GM12878 (cell line): Measurements from ENCODE around the gene PLTP. TPM values are rescaled to one million over a fixed set of nuclear protein-coding genes. Genes with fewer than 3 reads are reported as not detected.

Experiments used
- ASH2L ChIP-seq: fragments of 300-600, 200-600 bp; sonication (generic); IDR thresholded peaks from 2 replicates; pipeline ENCODE4 v1.6.1; 2017; ENCODE audit warnings: low read depth, mild to moderate bottlenecking, borderline replicate concordance
- CBX5 ChIP-seq: sonication (generic); IDR thresholded peaks from 2 replicates; pipeline ENCODE4 v1.6.1; 2016; ENCODE audit warnings: low read depth, moderate library complexity, mild to moderate bottlenecking, inconsistent platforms
- IKZF2 ChIP-seq, 2 experiments: fragments of 450-650 bp; IDR thresholded peaks; 2 replicates each; pipeline ENCODE4 v1.6.1; 2017; ENCODE audit warnings: mild to moderate bottlenecking in 2 of 2, moderate library complexity in 2 of 2
- MEF2B ChIP-seq: fragments of 450-650 bp; IDR thresholded peaks from 2 replicates; pipeline ENCODE4 v1.6.1; 2018; ENCODE audit warnings: mild to moderate bottlenecking, moderate library complexity; ENCODE audit not compliant: partially characterized antibody, poor library complexity, severe bottlenecking
- MXI1 ChIP-seq: fragments of 150-350 bp; IDR thresholded peaks from 2 replicates; pipeline ENCODE4 v1.6.1; 2011; ENCODE audit warnings: low read depth, mild to moderate bottlenecking, inconsistent platforms, low read length, improper control_type of control experiment
- NFXL1 ChIP-seq: fragments of 450-650 bp; IDR thresholded peaks from 2 replicates; pipeline ENCODE4 v1.6.1; 2017; ENCODE audit warnings: antibody characterized with exemption, mild to moderate bottlenecking, borderline replicate concordance
- POU2F2 ChIP-seq: IDR thresholded peaks from 3 replicates; pipeline ENCODE4 v1.6.1; 2011; ENCODE audit warnings: low read depth, mild to moderate bottlenecking, low read length, borderline replicate concordance
- RBBP5 ChIP-seq: fragments of 200-600 bp; sonication (generic); conservative IDR thresholded peaks from 2 replicates; pipeline ENCODE4 v1.6.1; 2016
- SMC3 ChIP-seq: IDR thresholded peaks from 2 replicates; pipeline ENCODE4 v1.6.1; 2011; ENCODE audit warnings: low read length, improper control_type of control experiment, borderline replicate concordance
- SP1 ChIP-seq: IDR thresholded peaks from one replicate; pipeline ENCODE4 v1.6.1; 2011; ENCODE audit warnings: low read depth, low read length
- TCF12 ChIP-seq: IDR thresholded peaks from 2 replicates; pipeline ENCODE4 v1.6.1; 2011; ENCODE audit warnings: low read depth, mild to moderate bottlenecking, low read length
- ZBED1 ChIP-seq: IDR thresholded peaks from 2 replicates; pipeline ENCODE4 v1.6.1; 2016; ENCODE audit warnings: borderline replicate concordance
- polyA plus RNA-seq, 11 experiments: library from polyadenylated mRNA; depleted of rRNA in 4 of 11; unstranded in 6 of 11; stranded (reverse) in 5 of 11; fragments of >200 nt; fragmentation: Nextera tagmentation in 4 of 11; fragmentation: Illumina TruSeq in 1 of 11; extraction: Ambion mirVana in 4 of 11; extraction: Trizol in 1 of 11; gene quantifications; 1 replicate in 1 of 11; 2 replicates in 10 of 11; pipeline versions ENCODE4 v1.2.1 to v1.2.3, GENCODE V29; 2011 to 2016; ENCODE audit warnings: inconsistent platforms in 2 of 11, missing spikeins in 2 of 11, low read depth in 1 of 11
- total RNA-seq, 4 experiments: library from RNA; depleted of rRNA in 3 of 4; stranded (reverse); fragments of >200 nt in 3 of 4; fragmentation: Illumina TruSeq in 1 of 4; extraction: Trizol in 1 of 4; gene quantifications; 2 replicates each; pipeline versions ENCODE4 v1.2.1 to v1.2.3, GENCODE V29; 2013 to 2021
- TF ChIP-seq, protein P1 (sequence below): fragments of 150-350 bp; IDR thresholded peaks from 2 replicates; pipeline ENCODE4 v1.6.1; 2014; ENCODE audit warnings: mild to moderate bottlenecking, low read depth, low read length
- TF ChIP-seq, protein P2 (sequence below): fragments of 450-650 bp; conservative IDR thresholded peaks from 2 replicates; pipeline ENCODE4 v1.6.1; 2017; ENCODE audit warnings: mild to moderate bottlenecking, moderate library complexity
- TF ChIP-seq, protein P3 (sequence below): fragments of 450-650 bp; IDR thresholded peaks from 2 replicates; pipeline ENCODE4 v1.6.1; 2016; ENCODE audit warnings: mild to moderate bottlenecking
- TF ChIP-seq, protein P4 (sequence below): IDR thresholded peaks from 2 replicates; pipeline ENCODE4 v1.6.1; 2012; ENCODE audit warnings: low read depth, low read length, improper control_type of control experiment
- TF ChIP-seq, protein P5 (sequence below): fragments of 450-650 bp; IDR thresholded peaks from 2 replicates; pipeline ENCODE4 v1.6.1; 2018; ENCODE audit warnings: borderline replicate concordance, mild to moderate bottlenecking; ENCODE audit not compliant: partially characterized antibody
- TF ChIP-seq, protein P6 (sequence below): IDR thresholded peaks from 2 replicates; pipeline ENCODE4 v1.6.1; 2012; ENCODE audit warnings: low read depth, low read length, improper control_type of control experiment
- TF ChIP-seq, protein P7 (sequence below): IDR thresholded peaks from 2 replicates; pipeline ENCODE4 v1.6.1; 2012; ENCODE audit warnings: low read depth, low read length, improper control_type of control experiment

PLTP gene
- total and polyA plus RNA-seq, 10 of the 15 experiments (the other 5 are each of a cell fraction or from before 2014, with no cell fraction given): 1.6 to 17.0 (median 7.6) TPM

DNA sequence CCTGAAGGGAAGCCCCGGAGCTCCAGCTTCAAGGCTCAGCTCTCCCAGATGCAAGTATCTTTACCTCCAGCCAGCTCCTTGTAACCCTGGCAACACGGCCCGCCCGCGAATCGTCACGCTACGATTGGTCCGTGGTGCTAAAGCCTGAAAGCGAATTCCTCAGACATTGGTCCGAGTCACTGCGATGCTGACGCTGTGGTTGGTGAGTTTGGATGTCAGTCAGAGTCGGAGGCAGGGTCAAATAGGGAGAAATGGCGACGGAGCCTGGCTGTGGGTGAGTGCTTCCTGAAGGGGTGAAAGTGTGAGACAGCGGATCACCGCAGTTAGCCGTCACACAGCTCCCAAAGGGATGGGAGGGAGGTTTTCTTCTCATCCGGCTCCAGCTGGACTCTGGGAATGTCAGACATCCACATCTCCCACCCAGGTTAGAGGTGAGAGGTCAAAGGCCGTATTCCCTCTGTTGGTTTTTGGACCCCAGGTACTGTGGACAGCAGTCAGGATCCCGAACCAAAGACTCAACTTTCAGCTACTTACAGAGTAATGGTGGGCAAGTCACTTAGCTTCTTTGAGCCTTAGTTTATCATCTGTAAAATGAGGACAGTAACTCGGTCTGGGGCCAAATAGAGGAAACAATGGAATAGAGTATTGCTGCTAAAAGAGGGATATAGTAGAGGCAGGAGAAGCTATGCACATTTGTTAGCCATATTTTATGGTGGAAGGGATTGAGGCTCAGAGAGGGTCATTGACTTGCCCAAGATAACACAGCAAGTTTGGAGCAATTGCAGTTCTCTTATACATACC lies 30.8 kb downstream of the PLTP start, which contains the start of gene ZSWIM1 (continued):
- TF ChIP-seq, protein P1, sequence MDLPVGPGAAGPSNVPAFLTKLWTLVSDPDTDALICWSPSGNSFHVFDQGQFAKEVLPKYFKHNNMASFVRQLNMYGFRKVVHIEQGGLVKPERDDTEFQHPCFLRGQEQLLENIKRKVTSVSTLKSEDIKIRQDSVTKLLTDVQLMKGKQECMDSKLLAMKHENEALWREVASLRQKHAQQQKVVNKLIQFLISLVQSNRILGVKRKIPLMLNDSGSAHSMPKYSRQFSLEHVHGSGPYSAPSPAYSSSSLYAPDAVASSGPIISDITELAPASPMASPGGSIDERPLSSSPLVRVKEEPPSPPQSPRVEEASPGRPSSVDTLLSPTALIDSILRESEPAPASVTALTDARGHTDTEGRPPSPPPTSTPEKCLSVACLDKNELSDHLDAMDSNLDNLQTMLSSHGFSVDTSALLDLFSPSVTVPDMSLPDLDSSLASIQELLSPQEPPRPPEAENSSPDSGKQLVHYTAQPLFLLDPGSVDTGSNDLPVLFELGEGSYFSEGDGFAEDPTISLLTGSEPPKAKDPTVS: no peak
- no peak for TF ChIP-seq TCF12
- TF ChIP-seq, protein P2, sequence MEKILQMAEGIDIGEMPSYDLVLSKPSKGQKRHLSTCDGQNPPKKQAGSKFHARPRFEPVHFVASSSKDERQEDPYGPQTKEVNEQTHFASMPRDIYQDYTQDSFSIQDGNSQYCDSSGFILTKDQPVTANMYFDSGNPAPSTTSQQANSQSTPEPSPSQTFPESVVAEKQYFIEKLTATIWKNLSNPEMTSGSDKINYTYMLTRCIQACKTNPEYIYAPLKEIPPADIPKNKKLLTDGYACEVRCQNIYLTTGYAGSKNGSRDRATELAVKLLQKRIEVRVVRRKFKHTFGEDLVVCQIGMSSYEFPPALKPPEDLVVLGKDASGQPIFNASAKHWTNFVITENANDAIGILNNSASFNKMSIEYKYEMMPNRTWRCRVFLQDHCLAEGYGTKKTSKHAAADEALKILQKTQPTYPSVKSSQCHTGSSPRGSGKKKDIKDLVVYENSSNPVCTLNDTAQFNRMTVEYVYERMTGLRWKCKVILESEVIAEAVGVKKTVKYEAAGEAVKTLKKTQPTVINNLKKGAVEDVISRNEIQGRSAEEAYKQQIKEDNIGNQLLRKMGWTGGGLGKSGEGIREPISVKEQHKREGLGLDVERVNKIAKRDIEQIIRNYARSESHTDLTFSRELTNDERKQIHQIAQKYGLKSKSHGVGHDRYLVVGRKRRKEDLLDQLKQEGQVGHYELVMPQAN: peak; percentile 60; the same call in 1 of the 2 replicates
- peak; percentile 94 for TF ChIP-seq MXI1
- TF ChIP-seq RBBP5: no peak
- TF ChIP-seq NFXL1: no peak
- peak; percentile 46; the same call in 1 of the 3 replicates for TF ChIP-seq POU2F2
- TF ChIP-seq, protein P3, sequence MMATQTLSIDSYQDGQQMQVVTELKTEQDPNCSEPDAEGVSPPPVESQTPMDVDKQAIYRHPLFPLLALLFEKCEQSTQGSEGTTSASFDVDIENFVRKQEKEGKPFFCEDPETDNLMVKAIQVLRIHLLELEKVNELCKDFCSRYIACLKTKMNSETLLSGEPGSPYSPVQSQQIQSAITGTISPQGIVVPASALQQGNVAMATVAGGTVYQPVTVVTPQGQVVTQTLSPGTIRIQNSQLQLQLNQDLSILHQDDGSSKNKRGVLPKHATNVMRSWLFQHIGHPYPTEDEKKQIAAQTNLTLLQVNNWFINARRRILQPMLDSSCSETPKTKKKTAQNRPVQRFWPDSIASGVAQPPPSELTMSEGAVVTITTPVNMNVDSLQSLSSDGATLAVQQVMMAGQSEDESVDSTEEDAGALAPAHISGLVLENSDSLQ: peak; percentile 100
- no peak for TF ChIP-seq ZBED1
- TF ChIP-seq, protein P4, sequence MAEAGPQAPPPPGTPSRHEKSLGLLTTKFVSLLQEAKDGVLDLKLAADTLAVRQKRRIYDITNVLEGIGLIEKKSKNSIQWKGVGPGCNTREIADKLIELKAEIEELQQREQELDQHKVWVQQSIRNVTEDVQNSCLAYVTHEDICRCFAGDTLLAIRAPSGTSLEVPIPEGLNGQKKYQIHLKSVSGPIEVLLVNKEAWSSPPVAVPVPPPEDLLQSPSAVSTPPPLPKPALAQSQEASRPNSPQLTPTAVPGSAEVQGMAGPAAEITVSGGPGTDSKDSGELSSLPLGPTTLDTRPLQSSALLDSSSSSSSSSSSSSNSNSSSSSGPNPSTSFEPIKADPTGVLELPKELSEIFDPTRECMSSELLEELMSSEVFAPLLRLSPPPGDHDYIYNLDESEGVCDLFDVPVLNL: peak; percentile 40; the same call in 1 of the 2 replicates
- TF ChIP-seq ASH2L: no peak
- TF ChIP-seq, protein P5, sequence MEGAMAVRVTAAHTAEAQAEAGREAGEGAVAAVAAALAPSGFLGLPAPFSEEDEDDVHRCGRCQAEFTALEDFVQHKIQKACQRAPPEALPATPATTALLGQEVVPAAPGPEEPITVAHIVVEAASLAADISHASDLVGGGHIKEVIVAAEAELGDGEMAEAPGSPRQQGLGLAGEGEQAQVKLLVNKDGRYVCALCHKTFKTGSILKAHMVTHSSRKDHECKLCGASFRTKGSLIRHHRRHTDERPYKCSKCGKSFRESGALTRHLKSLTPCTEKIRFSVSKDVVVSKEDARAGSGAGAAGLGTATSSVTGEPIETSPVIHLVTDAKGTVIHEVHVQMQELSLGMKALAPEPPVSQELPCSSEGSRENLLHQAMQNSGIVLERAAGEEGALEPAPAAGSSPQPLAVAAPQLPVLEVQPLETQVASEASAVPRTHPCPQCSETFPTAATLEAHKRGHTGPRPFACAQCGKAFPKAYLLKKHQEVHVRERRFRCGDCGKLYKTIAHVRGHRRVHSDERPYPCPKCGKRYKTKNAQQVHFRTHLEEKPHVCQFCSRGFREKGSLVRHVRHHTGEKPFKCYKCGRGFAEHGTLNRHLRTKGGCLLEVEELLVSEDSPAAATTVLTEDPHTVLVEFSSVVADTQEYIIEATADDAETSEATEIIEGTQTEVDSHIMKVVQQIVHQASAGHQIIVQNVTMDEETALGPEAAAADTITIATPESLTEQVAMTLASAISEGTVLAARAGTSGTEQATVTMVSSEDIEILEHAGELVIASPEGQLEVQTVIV: no peak
- TF ChIP-seq, protein P6, sequence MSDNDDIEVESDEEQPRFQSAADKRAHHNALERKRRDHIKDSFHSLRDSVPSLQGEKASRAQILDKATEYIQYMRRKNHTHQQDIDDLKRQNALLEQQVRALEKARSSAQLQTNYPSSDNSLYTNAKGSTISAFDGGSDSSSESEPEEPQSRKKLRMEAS: 0 out of 2 replicates have a peak, but pooled peaks have one; percentile 12
- TF ChIP-seq, protein P7, sequence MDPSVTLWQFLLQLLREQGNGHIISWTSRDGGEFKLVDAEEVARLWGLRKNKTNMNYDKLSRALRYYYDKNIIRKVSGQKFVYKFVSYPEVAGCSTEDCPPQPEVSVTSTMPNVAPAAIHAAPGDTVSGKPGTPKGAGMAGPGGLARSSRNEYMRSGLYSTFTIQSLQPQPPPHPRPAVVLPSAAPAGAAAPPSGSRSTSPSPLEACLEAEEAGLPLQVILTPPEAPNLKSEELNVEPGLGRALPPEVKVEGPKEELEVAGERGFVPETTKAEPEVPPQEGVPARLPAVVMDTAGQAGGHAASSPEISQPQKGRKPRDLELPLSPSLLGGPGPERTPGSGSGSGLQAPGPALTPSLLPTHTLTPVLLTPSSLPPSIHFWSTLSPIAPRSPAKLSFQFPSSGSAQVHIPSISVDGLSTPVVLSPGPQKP: no peak
- TF ChIP-seq SP1: peak; percentile 99
- TF ChIP-seq CBX5: no peak
- TF ChIP-seq MEF2B: peak; percentile 47
- TF ChIP-seq IKZF2 (IDR thresholded peaks at IDR 0.05): peak; percentile 76 to 78
- TF ChIP-seq SMC3: no peak
